Right atrium auricular region (tissue), 2 donors: Measurements from ENCODE around the gene TENT4B. TPM values are rescaled to one million over a fixed set of nuclear protein-coding genes. Genes with fewer than 3 reads are reported as not detected.
"Not testable (repeated sequence)": the region's sequence is repeated elsewhere in the genome, so short reads cannot be mapped to it uniquely, and the experiment has no call there.

Source experiments
- DNase-seq: peaks from one replicate; pipeline ENCODE4 v3.0.0-alpha.2; 2019; ENCODE audit warnings: low spot score
- H3K27ac ChIP-seq, 2 donors: fragments of 200-600 bp; sonication (generic); 1 replicate in 1 of 2; 2 replicates in 1 of 2; pipeline ENCODE4 v1.5.1; 2016 to 2019
- H3K27me3 ChIP-seq, 2 donors: fragments of 200-600 bp; sonication (generic); one replicate each; pipeline versions ENCODE4 v1.5.1 to v1.6.0; 2017 to 2019
- H3K36me3 ChIP-seq: fragments of 200-600 bp; sonication (generic); one replicate; pipeline ENCODE4 v1.5.1; 2016
- H3K4me1 ChIP-seq, 2 donors: fragments of 200-600 bp; sonication (generic); one replicate each; pipeline versions ENCODE4 v1.5.1 to v1.6.0; 2017 to 2019
- H3K4me3 ChIP-seq, 2 donors: fragments of 200-600 bp; sonication (generic); 1 replicate in 1 of 2; 2 replicates in 1 of 2; pipeline ENCODE4 v1.5.1; 2017 to 2019; ENCODE audit warnings: mild to moderate bottlenecking in 1 of 2, moderate library complexity in 1 of 2
- H3K9me3 ChIP-seq, 2 donors: fragments of 200-600 bp; sonication (generic); one replicate each; pipeline ENCODE4 v1.5.1; 2019
- CTCF ChIP-seq, 2 donors: fragments of 200-600 bp; sonication (generic); IDR thresholded peaks; one replicate each; pipeline ENCODE4 v1.5.1; 2019; ENCODE audit warnings: antibody characterized with exemption in 2 of 2
- total RNA-seq, 2 donors: library from RNA; depleted of rRNA; stranded (reverse); fragments of >200 nt; gene quantifications; one replicate each; pipeline ENCODE4 v1.1.0, GENCODE V29; 2016

TENT4B gene
- total RNA-seq, 2 donors from 2014 or later: 5.0 to 6.1 TPM

GRCh38 chr16:50121721-50122445 lies 31.2 kb upstream of the TENT4B start:
- no peaks in the 10 kb centered on the region for H3K9me3 ChIP-seq
- H3K4me3 ChIP-seq: no peak overlapping the region
- H3K4me1 ChIP-seq: no peaks in the 10 kb centered on the region
- no peak for DNase-seq
- no peaks in the 10 kb centered on the region for H3K36me3 ChIP-seq
- no peak overlapping the region for H3K27ac ChIP-seq
- TF ChIP-seq CTCF (IDR thresholded peaks at IDR 0.05): no peak
- H3K27me3 ChIP-seq: no peaks in the 10 kb centered on the region

DNA sequence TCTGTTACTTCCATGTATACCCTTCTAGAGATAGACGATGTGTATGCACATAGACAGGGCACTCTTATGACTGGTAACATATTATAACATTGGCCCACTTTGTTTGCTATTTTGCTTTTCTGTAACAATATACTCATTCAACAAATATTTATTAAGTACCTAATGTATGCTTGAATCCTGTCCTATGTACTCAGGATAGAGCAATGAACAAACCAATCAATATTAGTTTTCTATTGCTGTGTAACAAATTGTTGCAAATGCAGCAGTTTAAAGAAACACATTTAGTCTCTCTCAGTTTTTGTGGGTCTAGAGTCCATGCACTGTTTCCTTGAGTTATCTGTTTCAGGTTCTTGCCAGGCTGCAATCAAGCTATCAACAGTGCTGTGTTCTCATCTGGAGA lies 29.7 kb upstream of the TENT4B start:
- Histone ChIP-seq H3K4me3 (no peak overlapping the region), H3K4me1 (no peaks in the 10 kb centered on the region), H3K36me3 (no peaks in the 10 kb centered on the region), H3K27ac (no peak overlapping the region), H3K27me3 (no peaks in the 10 kb centered on the region), H3K9me3 (no peaks in the 10 kb centered on the region)
- DNase-seq: no peak
- TF ChIP-seq CTCF (IDR thresholded peaks at IDR 0.05): no peak

DNA sequence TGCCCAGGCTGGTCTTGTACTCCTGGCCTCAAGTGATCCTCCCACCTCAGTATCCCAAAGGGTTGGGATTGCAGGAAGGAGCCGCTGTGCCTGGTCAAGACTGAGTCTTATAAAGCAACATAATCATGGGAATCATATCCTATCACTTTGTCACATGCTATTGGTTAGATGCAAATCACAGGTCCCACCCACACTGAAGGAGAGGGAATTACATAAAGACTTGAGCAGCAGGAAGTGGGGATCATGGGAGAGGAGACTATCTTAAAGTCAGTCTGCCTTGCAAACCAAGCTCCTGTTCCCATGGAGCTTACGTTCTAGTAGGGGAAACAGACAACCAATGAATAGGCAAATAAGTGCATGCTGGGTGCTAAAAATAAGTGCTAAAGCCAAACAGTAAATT lies 28.3 kb upstream of the TENT4B start:
- no peak for TF ChIP-seq CTCF (IDR thresholded peaks at IDR 0.05)
- no peaks in the 10 kb centered on the region for H3K9me3 ChIP-seq
- no peaks in the 10 kb centered on the region for H3K27me3 ChIP-seq
- no peaks in the 10 kb centered on the region for H3K36me3 ChIP-seq
- H3K27ac ChIP-seq: no peak overlapping the region
- H3K4me3 ChIP-seq: no peak overlapping the region
- DNase-seq: no peak
- no peaks in the 10 kb centered on the region for H3K4me1 ChIP-seq

DNA sequence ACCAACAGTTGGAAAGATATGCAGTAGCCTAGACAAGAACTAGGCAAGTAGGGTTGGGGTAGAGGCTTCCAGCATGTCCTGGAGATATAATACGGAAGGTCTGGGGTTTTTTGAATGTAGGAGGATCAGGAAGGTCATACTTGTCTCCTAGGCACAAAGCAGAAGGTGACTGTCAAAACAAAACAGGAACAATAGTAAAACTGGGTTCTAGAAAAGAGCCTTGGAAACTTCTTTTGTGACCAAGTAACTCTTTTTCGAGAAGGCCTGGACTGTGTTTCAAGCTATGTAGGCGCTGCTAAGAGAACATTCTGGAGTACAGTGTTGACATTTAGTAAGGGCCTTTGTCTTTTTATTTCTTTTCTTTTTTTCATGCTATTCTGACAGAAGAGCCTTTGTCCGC lies 26.9 kb upstream of the TENT4B start:
- Histone ChIP-seq H3K4me1 (no peaks in the 10 kb centered on the region), H3K9me3 (no peaks in the 10 kb centered on the region), H3K4me3 (no peak overlapping the region), H3K27me3 (no peaks in the 10 kb centered on the region), H3K27ac (no peak overlapping the region), H3K36me3 (no peaks in the 10 kb centered on the region)
- no peak for DNase-seq
- no peak for TF ChIP-seq CTCF (IDR thresholded peaks at IDR 0.05)

DNA sequence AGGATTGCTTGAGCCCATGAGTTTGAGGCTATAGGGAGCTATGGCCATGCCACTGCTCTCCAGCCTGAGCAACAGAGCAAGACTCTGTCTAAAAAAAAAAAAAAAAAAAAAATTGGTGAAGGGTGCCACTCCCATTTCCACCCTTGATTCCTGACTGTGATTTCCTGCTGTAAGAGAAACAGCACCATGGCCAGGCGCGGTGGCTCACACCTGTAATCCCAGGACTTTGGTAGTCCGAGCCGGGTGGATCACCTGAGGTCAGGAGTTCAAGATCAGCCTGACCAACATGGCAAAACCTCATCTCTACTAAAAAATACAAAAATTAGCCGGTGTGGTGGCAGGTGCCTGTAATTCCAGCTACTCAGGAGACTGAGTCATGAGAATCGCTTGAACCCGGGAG lies 20.5 kb upstream of the TENT4B start:
- H3K9me3 ChIP-seq, H3K4me3 ChIP-seq, H3K27me3 ChIP-seq: not testable (repeated sequence)

GRCh38 chr16:50133214-50133613 lies 19.9 kb upstream of the TENT4B start:
- H3K27ac ChIP-seq: no peak overlapping the region
- no peak for DNase-seq

More for the DNA sequence above, 20.5 kb upstream of the TENT4B start:
- not testable (repeated sequence) for H3K4me1 ChIP-seq, H3K27ac ChIP-seq, H3K36me3 ChIP-seq, DNase-seq

More at GRCh38 chr16:50133214-50133613, 19.9 kb upstream of the TENT4B start:
- TF ChIP-seq CTCF (IDR thresholded peaks at IDR 0.05): no peak
- H3K27me3 ChIP-seq: no peaks in the 10 kb centered on the region
- H3K9me3 ChIP-seq: no peaks in the 10 kb centered on the region
- no peaks in the 10 kb centered on the region for H3K36me3 ChIP-seq
- no peaks in the 10 kb centered on the region for H3K4me1 ChIP-seq
- H3K4me3 ChIP-seq: no peak overlapping the region
